Liver (tissue), 3 donors: ENCODE results near the gene RFC2.

Experiments used
- CTCF ChIP-seq: fragments of 150-350 bp; IDR thresholded peaks from 2 replicates; pipeline ENCODE4 v1.5.1; 2017; ENCODE audit warnings: improper control_type of control experiment, low read depth, low read length; ENCODE audit not compliant: missing input control
- HNF4G ChIP-seq: IDR thresholded peaks from 2 replicates; pipeline ENCODE4 v1.6.1; 2016; ENCODE audit warnings: antibody characterized with exemption
- donor health status: healthy.
- donor health status: healthy.

GRCh38 chr7:74221713-74222112 lies 32.5 kb downstream of the RFC2 start:
- TF ChIP-seq HNF4G (no peak), CTCF (no peak)
